Activated CD4-positive, alpha-beta memory T cell treated with anti-CD3 and anti-CD28 coated beads for 36 hours (primary cell): ENCODE data around the gene TPRKB. TPM values are rescaled to one million over a fixed set of nuclear protein-coding genes. Genes with fewer than 3 reads are reported as not detected.
A peak's percentile ranks its signal among the peaks of the same experiment; 100 is the strongest.
"Not testable (repeated sequence)": the region's sequence is repeated elsewhere in the genome, so short reads cannot be mapped to it uniquely, and the experiment has no call there.

ENCODE experiments used
- CTCF ChIA-PET: fragments of 350-600 bp; sonication (Branson Sonifier 250); formaldehyde crosslinking; loops from one replicate; lab custom pipeline; 2021; ENCODE audit warnings: antibody characterized with exemption, inconsistent platforms; lab: Charles Lee
- POLR2A ChIA-PET: fragments of 350-600 bp; sonication (Branson Sonifier 250); formaldehyde crosslinking; loops from one replicate; lab custom pipeline; 2021; ENCODE audit warnings: antibody characterized with exemption; lab: Charles Lee
- DNase-seq: peaks from one replicate; pipeline ENCODE4 v3.0.0-alpha.2; 2020
- H3K27ac Mint-ChIP-seq: one replicate; pipeline ENCODE4 v1.8.0; 2021; ENCODE audit warnings: mixed read lengths
- H3K27me3 Mint-ChIP-seq: one replicate; pipeline ENCODE4 v1.8.0; 2021; ENCODE audit warnings: mixed read lengths
- H3K36me3 Mint-ChIP-seq: one replicate; pipeline ENCODE4 v1.8.0; 2021; ENCODE audit warnings: mixed read lengths
- H3K4me1 Mint-ChIP-seq: one replicate; pipeline ENCODE4 v1.8.0; 2021; ENCODE audit warnings: low read depth, mixed read lengths
- H3K4me3 Mint-ChIP-seq: one replicate; pipeline ENCODE4 v1.8.0; 2021; ENCODE audit warnings: mild to moderate bottlenecking, mixed read lengths
- H3K9me3 Mint-ChIP-seq: one replicate; pipeline ENCODE4 v1.8.0; 2021; ENCODE audit warnings: mixed read lengths
- intact Hi-C: fragments of 100-400 bp; cut with micrococcal nuclease; formaldehyde crosslinking; loops from one replicate; pipeline ENCODE4 v1.15.1; 2023
- total RNA-seq, 2 experiments: library from RNA; stranded (reverse); gene quantifications; one replicate each; pipeline ENCODE4 v1.2.3, GENCODE V29; 2021

TPRKB gene
- total RNA-seq: 10 to 100 TPM; 33.2 to 34.6 TPM

GRCh38 chr2:73736855-73737779, at the start of gene TPRKB:
Gene TPRKB, minus strand, starts transcription at chr2:73737345. Its CDS starts 2,776 bp downstream, at chr2:73734569.
- H3K9me3 Mint-ChIP-seq: no peaks in the 10 kb centered on the region
- H3K27me3 Mint-ChIP-seq: no peaks in the 10 kb centered on the region

DNA sequence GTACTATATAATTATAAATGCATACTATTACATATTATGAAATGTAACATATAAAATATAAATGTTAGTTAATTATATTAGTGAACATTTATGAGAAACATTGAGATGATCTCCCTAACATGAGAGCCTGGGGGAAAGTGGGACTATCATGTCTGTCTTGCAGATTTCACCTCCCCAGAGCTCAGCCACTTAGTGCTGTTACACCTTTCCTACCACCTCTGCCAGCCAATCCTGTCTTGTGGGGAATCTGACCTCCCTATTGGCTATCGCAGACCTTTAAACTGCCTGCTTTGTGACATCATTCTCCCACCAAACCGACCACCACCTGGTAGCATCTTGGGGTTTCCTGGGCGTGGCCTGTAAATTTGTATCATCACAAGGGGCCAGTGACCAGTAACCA, 46.7 kb upstream of the TPRKB start, which contains the start of gene C2orf78:
TSS of gene C2orf78 (plus strand) at position 301 of the 400 bp plus-strand sequence. CDS start 127 bp downstream, outside the sequence.
- H3K36me3 Mint-ChIP-seq, H3K27me3 Mint-ChIP-seq, H3K27ac Mint-ChIP-seq, H3K4me3 Mint-ChIP-seq, DNase-seq, CTCF ChIA-PET, POLR2A ChIA-PET, H3K9me3 Mint-ChIP-seq, H3K4me1 Mint-ChIP-seq: not testable (repeated sequence)
- intact Hi-C loops: loop anchor here (10.0 kb wide), 1 partner anchor 89 kb away; no protein-coding TSS in a partner anchor

More at GRCh38 chr2:73736855-73737779, at the start of gene TPRKB:
- ChIA-PET CTCF (interaction anchor here (0.8 to 1.8 kb wide), 6 partner anchors 10 to 654 kb away, joined by 3 to 5 read pairs (median 4); no protein-coding TSS in a partner anchor), POLR2A (interaction anchor here (0.8 to 1.5 kb wide), 7 partner anchors 10 to 655 kb away, joined by 3 to 5 read pairs (median 3); partner anchors contain the start of genes CCT7 and DUSP11)
- Mint-ChIP-seq H3K36me3 (peaks cover 29% of the 10 kb centered on the region), H3K4me3 (peak within 1 kb of the TSS; percentile 93), H3K27ac (peak within 1 kb of the TSS; percentile 75), H3K4me1 (peaks cover 20% of the 10 kb centered on the region)
- intact Hi-C loops: loop anchor here (1.0 to 10.0 kb wide), 7 partner anchors 43 to 717 kb away; partner anchors contain the start of genes ALMS1, CCT7, DGUOK and DUSP11
- DNase-seq: peak; percentile 98

- CTCF ChIA-PET, DNase-seq, H3K27ac Mint-ChIP-seq, H3K27me3 Mint-ChIP-seq, H3K36me3 Mint-ChIP-seq, H3K9me3 Mint-ChIP-seq, POLR2A ChIA-PET, H3K4me1 Mint-ChIP-seq, H3K4me3 Mint-ChIP-seq: not testable (repeated sequence)
- intact Hi-C loops: loop anchor here (10.0 kb wide), 1 partner anchor 89 kb away; no protein-coding TSS in a partner anchor
Observed at GRCh38 chr2:73783402-73783801, 46.3 kb upstream of the TPRKB start.

- CTCF ChIA-PET: interaction anchor here (0.9 kb wide), 1 partner anchor 555 kb away, joined by 3 read pairs; no protein-coding TSS in a partner anchor
- Mint-ChIP-seq H3K4me3 (peak overlapping the region; percentile 100), H3K4me1 (peaks cover 25% of the 10 kb centered on the region), H3K9me3 (no peaks in the 10 kb centered on the region), H3K27ac (peak overlapping the region; percentile 97), H3K27me3 (no peaks in the 10 kb centered on the region), H3K36me3 (peaks cover 16% of the 10 kb centered on the region)
- intact Hi-C loops: loop anchor here (1.0 to 10.0 kb wide), 3 partner anchors 41 to 85 kb away; partner anchors contain the start of gene TPRKB
- POLR2A ChIA-PET: interaction anchor here (1.0 kb wide), 1 partner anchor 43 kb away, joined by 3 read pairs; the partner anchor contains the start of gene TPRKB
- no peak for DNase-seq
Observed at GRCh38 chr2:73780237-73780582, 43.1 kb upstream of the TPRKB start.

DNA sequence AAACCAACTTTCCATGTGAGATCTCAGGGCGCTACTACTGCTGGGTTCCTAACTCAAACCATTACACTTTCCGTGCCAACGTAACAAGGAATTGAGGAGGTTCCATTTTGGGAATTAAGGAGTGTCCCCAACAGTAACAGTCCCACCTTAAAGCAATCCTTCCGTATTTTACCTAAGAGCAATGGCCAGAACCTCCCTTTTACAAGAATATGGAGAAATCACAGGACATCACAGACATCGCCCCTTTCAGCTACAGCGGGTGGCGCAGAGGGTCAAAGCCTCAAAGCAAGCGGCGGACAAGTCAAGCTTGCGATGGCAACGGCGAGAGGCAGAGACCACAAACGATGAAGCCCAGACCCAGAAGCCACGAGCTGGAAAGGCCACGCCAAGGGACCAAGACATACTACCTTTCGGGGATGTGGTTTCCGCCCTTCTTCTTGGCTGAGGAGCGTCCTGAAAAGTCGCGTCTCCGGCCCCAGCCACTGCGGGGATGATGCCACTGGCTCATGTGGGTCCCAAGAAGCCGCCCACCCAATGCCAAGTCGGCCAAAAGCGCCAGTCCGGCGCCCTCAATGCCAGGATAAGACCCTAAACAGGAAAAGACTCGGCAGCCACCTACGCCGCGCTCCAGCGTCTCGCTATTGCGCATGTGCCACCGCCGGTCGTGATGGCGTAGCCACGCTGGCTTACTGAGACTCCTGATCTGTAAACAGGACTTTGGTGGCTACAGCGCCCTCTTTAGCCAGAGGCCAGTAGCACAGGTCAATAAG, 42.5 kb upstream of the TPRKB start, which contains the start of gene DUSP11:
TSS of gene DUSP11 (minus strand) at position 637 of the 770 bp plus-strand sequence. CDS start at position 508, 129 bp downstream.
- Mint-ChIP-seq H3K27me3 (no peaks in the 10 kb centered on the region), H3K27ac (peak within 1 kb of the TSS; percentile 97), H3K4me3 (peak within 1 kb of the TSS; percentile 100), H3K4me1 (peaks cover 25% of the 10 kb centered on the region), H3K9me3 (no peaks in the 10 kb centered on the region), H3K36me3 (peaks cover 21% of the 10 kb centered on the region)
- POLR2A ChIA-PET: interaction anchor here (1.0 kb wide), 1 partner anchor 42 kb away, joined by 3 read pairs; the partner anchor contains the start of gene TPRKB
- intact Hi-C loops: loop anchor here (1.0 to 10.0 kb wide), 3 partner anchors 42 to 85 kb away; partner anchors contain the start of gene TPRKB
- CTCF ChIA-PET: interaction anchor here (0.9 kb wide), 1 partner anchor 47 kb away, joined by 5 read pairs; no protein-coding TSS in a partner anchor
- DNase-seq: peak; percentile 98

DNA sequence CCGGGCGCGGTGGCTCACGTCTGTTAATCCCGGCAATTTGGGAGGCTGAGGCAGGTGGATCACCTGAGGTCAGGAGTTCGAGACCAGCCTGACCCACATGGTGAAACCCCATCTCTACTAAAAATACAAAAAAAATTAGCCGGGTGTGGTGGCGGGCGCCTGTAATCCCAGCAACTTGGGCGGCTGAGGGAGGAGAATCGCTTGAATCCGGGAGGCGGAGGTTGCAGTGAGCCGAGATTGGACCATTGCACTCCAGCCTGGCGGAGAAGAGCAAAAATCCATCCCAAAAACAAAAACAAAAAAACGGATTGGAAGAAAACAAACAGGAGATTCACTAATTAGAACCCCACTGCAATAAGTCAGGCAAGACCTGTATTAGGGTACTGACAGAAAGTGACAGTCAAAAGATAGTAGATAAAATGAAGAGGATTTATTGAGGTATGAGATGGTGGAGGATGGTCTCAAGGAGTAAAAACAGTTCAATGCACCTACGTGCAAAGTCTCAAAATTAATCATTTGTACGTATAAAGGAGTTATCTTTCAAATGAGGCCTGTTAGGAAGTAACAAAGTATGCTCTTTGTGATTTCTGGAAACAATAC, 41.8 kb upstream of the TPRKB start:
- intact Hi-C loops: not testable (repeated sequence)
- POLR2A ChIA-PET: interaction anchor here (1.0 kb wide), 1 partner anchor 41 kb away, joined by 3 read pairs; the partner anchor contains the start of gene TPRKB

DNA sequence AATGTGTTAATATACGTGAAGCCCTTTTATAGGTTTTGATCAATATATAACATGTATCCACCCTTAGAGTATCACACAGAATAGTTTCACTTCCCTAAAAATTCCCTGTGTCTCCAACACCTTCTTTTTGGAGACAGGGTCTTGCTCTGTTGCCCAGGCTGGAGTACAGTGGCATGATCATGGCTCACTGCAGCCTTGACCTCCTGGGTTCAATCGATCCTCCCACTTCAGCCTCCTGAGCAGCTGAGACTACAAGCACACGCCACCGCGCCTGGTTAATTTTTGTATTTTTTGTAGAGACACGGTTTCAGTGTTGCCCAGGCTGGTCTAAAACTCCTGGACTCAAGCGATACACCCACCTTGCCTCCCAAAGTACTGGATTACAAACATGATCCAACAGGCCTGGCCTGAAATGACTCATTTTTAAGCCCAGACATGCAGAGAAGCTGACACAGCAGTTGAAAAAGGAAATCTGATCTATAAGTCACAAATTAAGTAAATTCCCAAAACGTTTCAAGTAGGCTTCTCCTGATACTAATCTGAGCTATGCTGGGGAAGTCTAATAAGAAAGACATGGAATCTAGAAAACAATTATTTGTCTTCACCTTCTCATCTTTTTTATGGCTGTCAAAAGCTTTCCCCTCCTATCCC, 39.8 kb upstream of the TPRKB start:
- H3K4me3 Mint-ChIP-seq: no peak overlapping the region
- peaks cover 37% of the 10 kb centered on the region for H3K36me3 Mint-ChIP-seq
- H3K27ac Mint-ChIP-seq: peak overlapping the region; percentile 56
- POLR2A ChIA-PET: no interaction called here
- intact Hi-C loops: no loop called here
- no peaks in the 10 kb centered on the region for H3K27me3 Mint-ChIP-seq
- CTCF ChIA-PET: no interaction called here
- peaks cover 25% of the 10 kb centered on the region for H3K4me1 Mint-ChIP-seq
- DNase-seq: no peak
- H3K9me3 Mint-ChIP-seq: no peaks in the 10 kb centered on the region

More for the DNA sequence above, 41.8 kb upstream of the TPRKB start:
- DNase-seq, H3K9me3 Mint-ChIP-seq, H3K27me3 Mint-ChIP-seq: not testable (repeated sequence)
- CTCF ChIA-PET: interaction anchor here (0.9 kb wide), 1 partner anchor 48 kb away, joined by 5 read pairs; no protein-coding TSS in a partner anchor
- Mint-ChIP-seq H3K36me3 (peaks cover 27% of the 10 kb centered on the region), H3K4me1 (peaks cover 25% of the 10 kb centered on the region), H3K27ac (peak overlapping the region; percentile 97), H3K4me3 (peak overlapping the region; percentile 100)

DNA sequence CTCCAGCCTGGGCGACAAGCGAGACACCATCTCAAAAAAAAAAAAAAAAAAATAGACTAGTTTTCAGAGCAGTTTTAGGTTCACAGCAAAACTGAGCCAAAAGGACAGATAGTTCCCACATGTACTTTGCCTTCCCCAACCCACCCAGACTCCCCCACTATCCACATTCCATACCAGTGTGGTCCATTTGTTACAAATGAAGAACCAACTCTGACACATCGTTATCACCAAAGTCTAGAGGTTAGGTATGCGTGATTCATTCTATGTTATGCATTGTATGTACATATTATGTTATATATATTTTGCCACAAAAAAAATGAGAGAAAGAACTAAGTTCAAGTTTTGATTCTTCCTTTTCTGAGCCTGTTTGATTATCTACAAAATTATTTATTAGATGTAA, 39.2 kb upstream of the TPRKB start:
- ChIA-PET POLR2A (no interaction called here), CTCF (no interaction called here)
- Mint-ChIP-seq H3K27me3 (no peaks in the 10 kb centered on the region), H3K4me1 (peaks cover 25% of the 10 kb centered on the region), H3K27ac (no peak overlapping the region), H3K4me3 (no peak overlapping the region), H3K9me3 (no peaks in the 10 kb centered on the region), H3K36me3 (peaks cover 37% of the 10 kb centered on the region)
- intact Hi-C loops: no loop called here
- DNase-seq: no peak

- CTCF ChIA-PET: no interaction called here
- POLR2A ChIA-PET: interaction anchor here (0.5 kb wide), 1 partner anchor 29 kb away, joined by 5 read pairs; no protein-coding TSS in a partner anchor
- intact Hi-C loops: no loop called here
- peaks cover 21% of the 10 kb centered on the region for H3K4me1 Mint-ChIP-seq
- no peaks in the 10 kb centered on the region for H3K9me3 Mint-ChIP-seq
- H3K36me3 Mint-ChIP-seq: peaks cover 54% of the 10 kb centered on the region
- DNase-seq: no peak
- H3K4me3 Mint-ChIP-seq: no peak overlapping the region
- no peaks in the 10 kb centered on the region for H3K27me3 Mint-ChIP-seq
- H3K27ac Mint-ChIP-seq: no peak overlapping the region
Observed at GRCh38 chr2:73772819-73773218, 35.7 kb upstream of the TPRKB start.

- no peaks in the 10 kb centered on the region for H3K27me3 Mint-ChIP-seq
- H3K36me3 Mint-ChIP-seq: peaks cover 53% of the 10 kb centered on the region
- DNase-seq: no peak
- H3K9me3 Mint-ChIP-seq: no peaks in the 10 kb centered on the region
- intact Hi-C loops: no loop called here
- H3K4me3 Mint-ChIP-seq: no peak overlapping the region
- H3K27ac Mint-ChIP-seq: no peak overlapping the region
- CTCF ChIA-PET: no interaction called here
- POLR2A ChIA-PET: no interaction called here
- H3K4me1 Mint-ChIP-seq: peaks cover 11% of the 10 kb centered on the region
Observed at GRCh38 chr2:73770725-73771124, 33.6 kb upstream of the TPRKB start.
